GM23338 (cell line): Measurements from ENCODE around the gene CDC42BPA. TPM values are rescaled to one million over a fixed set of nuclear protein-coding genes. Genes with fewer than 3 reads are reported as not detected.

Experiments used
- ATAC-seq: fragments of 200-7000 bp; cut with Tn5 transposase; 3 replicates; pipeline ENCODE4 v1.9.1; 2020
- DNase-seq: peaks from one replicate; pipeline ENCODE4 v3.0.0-alpha.2; 2015; ENCODE audit warnings: low spot score
- H2AFZ ChIP-seq: fragments of 200-600 bp; sonication (generic); 2 replicates; pipeline ENCODE4 v1.8.0; 2016; ENCODE audit warnings: antibody characterized with exemption, mild to moderate bottlenecking, moderate library complexity
- H3F3A ChIP-seq: fragments of 200-600 bp; sonication (generic); replicated peaks from 2 replicates; pipeline ENCODE4 v1.8.0; 2017; ENCODE audit warnings: antibody characterized with exemption, mixed run types, low read depth
- H3K27ac ChIP-seq: fragments of 200-600 bp; sonication (generic); 2 replicates; pipeline ENCODE4 v1.6.1; 2016; ENCODE audit warnings: low read depth
- H3K27me3 ChIP-seq: fragments of 200-600 bp; sonication (generic); 2 replicates; pipeline ENCODE4 v1.8.0; 2016; ENCODE audit warnings: mild to moderate bottlenecking, mixed run types, moderate library complexity; ENCODE audit not compliant: insufficient read depth
- H3K36me3 ChIP-seq: fragments of 200-600 bp; sonication (generic); 2 replicates; pipeline ENCODE4 v1.8.0; 2016; ENCODE audit warnings: mild to moderate bottlenecking; ENCODE audit not compliant: insufficient read depth
- H3K4me1 ChIP-seq: fragments of 200-600 bp; sonication (generic); 2 replicates; pipeline ENCODE4 v1.8.0; 2016; ENCODE audit warnings: mild to moderate bottlenecking, moderate library complexity; ENCODE audit not compliant: insufficient read depth
- H3K4me2 ChIP-seq: fragments of 200-600 bp; sonication (generic); 2 replicates; pipeline ENCODE4 v1.7.1; 2017; ENCODE audit warnings: mixed run types
- H3K4me3 ChIP-seq: fragments of 200-600 bp; sonication (generic); 2 replicates; pipeline ENCODE4 v1.6.1; 2016; ENCODE audit warnings: mixed run types
- H3K79me2 ChIP-seq: fragments of 200-600 bp; sonication (generic); replicated peaks from 2 replicates; pipeline ENCODE4 v1.8.0; 2017; ENCODE audit warnings: mild to moderate bottlenecking; ENCODE audit not compliant: insufficient read depth
- H3K9me2 ChIP-seq: fragments of 200-600 bp; sonication (generic); 2 replicates; pipeline ENCODE4 v1.8.0; 2017; ENCODE audit not compliant: insufficient read depth
- H4K20me1 ChIP-seq: fragments of 200-600 bp; sonication (generic); replicated peaks from 2 replicates; pipeline ENCODE4 v1.8.0; 2017; ENCODE audit warnings: mild to moderate bottlenecking; ENCODE audit not compliant: insufficient read depth
- H3K27ac Mint-ChIP-seq: 2 replicates; pipeline ENCODE4 v1.8.0; 2020; ENCODE audit warnings: inconsistent platforms, mild to moderate bottlenecking, moderate library complexity, mixed read lengths
- H3K27me3 Mint-ChIP-seq: 3 replicates; pipeline ENCODE4 v1.8.0; 2022; ENCODE audit warnings: low read depth, mild to moderate bottlenecking, moderate library complexity, mixed read lengths, inconsistent platforms; ENCODE audit not compliant: insufficient read depth, poor library complexity
- H3K36me3 Mint-ChIP-seq: 3 replicates; pipeline ENCODE4 v1.8.0; 2021; ENCODE audit warnings: low read depth, mild to moderate bottlenecking, inconsistent platforms, moderate library complexity, mixed read lengths
- H3K4me1 Mint-ChIP-seq: 3 replicates; pipeline ENCODE4 v1.8.0; 2020; ENCODE audit warnings: mild to moderate bottlenecking, inconsistent platforms, mixed read lengths
- H3K4me3 Mint-ChIP-seq: 3 replicates; pipeline ENCODE4 v1.8.0; 2021; ENCODE audit warnings: moderate library complexity, mild to moderate bottlenecking, inconsistent platforms, mixed read lengths
- H3K9me3 Mint-ChIP-seq: 3 replicates; pipeline ENCODE4 v1.8.0; 2020; ENCODE audit warnings: moderate library complexity, mild to moderate bottlenecking, inconsistent platforms, mixed read lengths
- CREB1 ChIP-seq: fragments of 250-450 bp; sonication (Bioruptor Pico); IDR thresholded peaks from 2 replicates; pipeline ENCODE4 v1.5.0; 2020; ENCODE audit warnings: low read depth, mild to moderate bottlenecking, moderate library complexity
- CTCF ChIP-seq, 2 experiments: fragments of 200-600 bp in 1 of 2; sonication (generic) in 1 of 2; conservative IDR thresholded peaks; 2 replicates each; pipeline versions ENCODE4 v1.5.1 to v1.6.1; 2016 to 2017; ENCODE audit warnings: antibody characterized with exemption in 2 of 2, low read depth in 2 of 2, mild to moderate bottlenecking in 2 of 2, moderate library complexity in 1 of 2
- ETS1 ChIP-seq: IDR thresholded peaks from 2 replicates; pipeline ENCODE4 v1.6.1; 2016; ENCODE audit warnings: antibody characterized with exemption
- EZH2 ChIP-seq: fragments of 200-600 bp; sonication (generic); IDR thresholded peaks from one replicate; pipeline ENCODE4 v1.8.0; 2017; ENCODE audit warnings: antibody characterized with exemption, mild to moderate bottlenecking, low read depth; ENCODE audit not compliant: unreplicated experiment
- EZH2phosphoT487 ChIP-seq: fragments of 200-600 bp; sonication (generic); IDR thresholded peaks from one replicate; pipeline ENCODE4 v1.8.1; 2018; ENCODE audit warnings: antibody characterized with exemption; ENCODE audit not compliant: unreplicated experiment
- JUNB ChIP-seq: IDR thresholded peaks from one replicate; pipeline ENCODE4 v1.6.1; 2016; ENCODE audit warnings: antibody characterized with exemption; ENCODE audit not compliant: unreplicated experiment
- NANOG ChIP-seq: IDR thresholded peaks from 2 replicates; pipeline ENCODE4 v1.6.1; 2016; ENCODE audit warnings: antibody characterized with exemption, borderline replicate concordance
- POLR2AphosphoS5 ChIP-seq: IDR thresholded peaks from 2 replicates; pipeline ENCODE4 v1.6.1; 2016; ENCODE audit warnings: antibody characterized with exemption, low read depth
- REST ChIP-seq: IDR thresholded peaks from one replicate; pipeline ENCODE4 v1.6.1; 2018; ENCODE audit warnings: antibody characterized with exemption; ENCODE audit not compliant: unreplicated experiment
- STAT1 ChIP-seq: IDR thresholded peaks from one replicate; pipeline ENCODE4 v1.6.1; 2016; ENCODE audit warnings: antibody characterized with exemption; ENCODE audit not compliant: unreplicated experiment
- ZNF114 ChIP-seq: fragments of 250-450 bp; sonication (Bioruptor Pico); IDR thresholded peaks from 2 replicates; pipeline ENCODE4 v1.5.0; 2020; ENCODE audit warnings: mild to moderate bottlenecking, moderate library complexity
- ZNF331 ChIP-seq: fragments of 250-450 bp; sonication (Bioruptor Pico); IDR thresholded peaks from 2 replicates; pipeline ENCODE4 v1.5.0; 2020; ENCODE audit warnings: low read depth, mild to moderate bottlenecking, moderate library complexity
- polyA plus RNA-seq: library from polyadenylated mRNA; unstranded; fragments of >200 nt; fragmentation: Nextera tagmentation; extraction: Ambion mirVana; gene quantifications from 2 replicates; pipeline ENCODE4 v1.2.1, GENCODE V29; 2016
- total RNA-seq: library from RNA; depleted of rRNA; stranded (reverse); fragments of >200 nt; shearing (Covaris generic); gene quantifications from 2 replicates; pipeline ENCODE4 v1.2.3, GENCODE V29; 2014

The CDC42BPA gene
- total and polyA plus RNA-seq, 2 experiments from 2014 or later: 17.7 to 40.1 TPM

GRCh38 chr1:227227761-227228160, 90.5 kb downstream of the CDC42BPA start (continued):
- TF ChIP-seq POLR2AphosphoS5 (no peak), NANOG (no peak), EZH2phosphoT487 (no peak), ETS1 (no peak)

- H3K79me2 ChIP-seq: peaks cover 34% of the 10 kb centered on the region
- no peak overlapping the region for H3K4me2 ChIP-seq
- no peaks in the 10 kb centered on the region for H3K27me3 ChIP-seq
- no peaks in the 10 kb centered on the region for H3K36me3 ChIP-seq
- H2AFZ ChIP-seq: no peak overlapping the region
- ATAC-seq (no peak; the same call in 2 of the 3 replicates), DNase-seq (no peak)
- 0 out of 2 replicates have a peak, but pooled peaks cover 3% of the 10 kb centered on the region for H4K20me1 ChIP-seq
- H3K36me3 Mint-ChIP-seq: no peaks in the 10 kb centered on the region
- H3K27ac Mint-ChIP-seq: no peak overlapping the region; the same call in 1 of the 2 replicates
- H3F3A ChIP-seq: no peaks in the 10 kb centered on the region
- H3K9me3 Mint-ChIP-seq: no peaks in the 10 kb centered on the region
- no peak overlapping the region for H3K4me3 ChIP-seq
- peaks cover 19% of the 10 kb centered on the region for H3K4me1 Mint-ChIP-seq
- H3K27ac ChIP-seq: no peak overlapping the region
- H3K4me1 ChIP-seq: 0 out of 2 replicates have a peak, but pooled peaks cover 3% of the 10 kb centered on the region
- no peak overlapping the region for H3K4me3 Mint-ChIP-seq
- TF ChIP-seq ETS1 (no peak), ZNF331 (CRISPR knock-in tag) (no peak)
- H3K27me3 Mint-ChIP-seq: no peaks in the 10 kb centered on the region
- no peaks in the 10 kb centered on the region for H3K9me2 ChIP-seq
Measured at GRCh38 chr1:227225715-227226346, 92.5 kb downstream of the CDC42BPA start.

GRCh38 chr1:227223171-227223806, 95.0 kb downstream of the CDC42BPA start:
- Mint-ChIP-seq H3K36me3 (no peaks in the 10 kb centered on the region), H3K4me1 (peaks cover 19% of the 10 kb centered on the region), H3K4me3 (no peak overlapping the region), H3K9me3 (no peaks in the 10 kb centered on the region), H3K27ac (no peak overlapping the region), H3K27me3 (peaks cover 3% of the 10 kb centered on the region)
- H3K4me2 ChIP-seq: no peak overlapping the region
- peaks cover 39% of the 10 kb centered on the region for H3K79me2 ChIP-seq
- no peaks in the 10 kb centered on the region for H3K9me2 ChIP-seq
- H3K27me3 ChIP-seq: no peaks in the 10 kb centered on the region
- 0 out of 2 replicates have a peak, but pooled peaks cover 3% of the 10 kb centered on the region for H3K4me1 ChIP-seq
- DNase-seq (no peak), ATAC-seq (no peak)
- no peaks in the 10 kb centered on the region for H3F3A ChIP-seq
- H3K36me3 ChIP-seq: no peaks in the 10 kb centered on the region
- H2AFZ ChIP-seq: no peak overlapping the region
- H4K20me1 ChIP-seq: 0 out of 2 replicates have a peak, but pooled peaks cover 2% of the 10 kb centered on the region
- H3K4me3 ChIP-seq: no peak overlapping the region
- no peak overlapping the region for H3K27ac ChIP-seq
- TF ChIP-seq REST (no peak), POLR2AphosphoS5 (no peak), ZNF331 (CRISPR knock-in tag) (no peak), JUNB (no peak), NANOG (no peak), CTCF (conservative IDR thresholded peaks at IDR 0.05; ENCODE audit: low read depth in 2 of 2) (no peak), EZH2 (no peak), STAT1 (no peak), CREB1 (no peak), ZNF114 (CRISPR knock-in tag) (no peak), ETS1 (no peak), EZH2phosphoT487 (no peak)
